ENCODE measurements around the gene MCC.

The MCC gene

GRCh38 chr5:113319256-113320053, 168.8 kb downstream of the MCC start:
- DNase-seq (ENCODE audit: low read depth, low spot score), result no peak

GRCh38 chr5:113317636-113318035, 170.6 kb downstream of the MCC start:
- DNase-seq (ENCODE audit: low read depth, low spot score), result no peak

GRCh38 chr5:113311301-113311700, 177.0 kb downstream of the MCC start:
- no peak for DNase-seq (ENCODE audit: low read depth, low spot score)

GRCh38 chr5:113302120-113302519, 186.1 kb downstream of the MCC start:
- DNase-seq (ENCODE audit: low read depth, low spot score), result no peak

- no peak for DNase-seq (ENCODE audit: low read depth, low spot score)
Observed at GRCh38 chr5:113299591-113299990, 188.7 kb downstream of the MCC start.

- no peak for DNase-seq (ENCODE audit: low read depth, low spot score)
Observed at GRCh38 chr5:113296676-113297075, 191.6 kb downstream of the MCC start.

GRCh38 chr5:113295111-113295539, 193.1 kb downstream of the MCC start:
- DNase-seq (ENCODE audit: low read depth, low spot score), result no peak

GRCh38 chr5:113294311-113295110, 193.7 kb downstream of the MCC start:
- DNase-seq (ENCODE audit: low read depth, low spot score), result peak; percentile 79

- DNase-seq (ENCODE audit: low read depth, low spot score), result no peak
Observed at GRCh38 chr5:113293975-113294310, 194.3 kb downstream of the MCC start.

GRCh38 chr5:113293068-113293974, 194.9 kb downstream of the MCC start:
- DNase-seq (ENCODE audit: low read depth, low spot score), result no peak

GRCh38 chr5:113292462-113292861, 195.8 kb downstream of the MCC start:
- no peak for DNase-seq (ENCODE audit: low read depth, low spot score)

- no peak for DNase-seq (ENCODE audit: low read depth, low spot score)
Observed at GRCh38 chr5:113283558-113283957, 204.7 kb downstream of the MCC start.

- no peak for DNase-seq (ENCODE audit: low read depth, low spot score)
Observed at GRCh38 chr5:113282472-113282871, 205.8 kb downstream of the MCC start.

GRCh38 chr5:113281194-113281593, 207.1 kb downstream of the MCC start:
- no peak for DNase-seq (ENCODE audit: low read depth, low spot score)

- no peak for DNase-seq (ENCODE audit: low read depth, low spot score)
Observed at GRCh38 chr5:113280541-113280940, 207.7 kb downstream of the MCC start.

- DNase-seq (ENCODE audit: low read depth, low spot score), result no peak
Observed at GRCh38 chr5:113278976-113279375, 209.3 kb downstream of the MCC start.

- DNase-seq (ENCODE audit: low read depth, low spot score), result no peak
Observed at GRCh38 chr5:113276493-113276892, 211.8 kb downstream of the MCC start.

GRCh38 chr5:113276001-113276400, 212.3 kb downstream of the MCC start:
- DNase-seq (ENCODE audit: low read depth, low spot score), result no peak

GRCh38 chr5:113274836-113275414, 213.3 kb downstream of the MCC start:
- no peak for DNase-seq (ENCODE audit: low read depth, low spot score)

- DNase-seq (ENCODE audit: low read depth, low spot score), result no peak
Observed at GRCh38 chr5:113273948-113274347, 214.3 kb downstream of the MCC start.

- no peak for DNase-seq (ENCODE audit: low read depth, low spot score)
Observed at GRCh38 chr5:113271745-113272454, 216.4 kb downstream of the MCC start.
